DMS 273 treated with DMSO at 0.1 percent for 48 hours (cell line): Measurements from ENCODE around the gene SIPA1L3.
A peak's percentile ranks its signal among the peaks of the same experiment; 100 is the strongest.
"Not testable (repeated sequence)": the region's sequence is repeated elsewhere in the genome, so short reads cannot be mapped to it uniquely, and the experiment has no call there.

Source experiments
- DNase-seq: peaks from one replicate; lab custom pipeline; 2025; lab: John Stamatoyannopoulos, UW

SIPA1L3 gene

GRCh38 chr19:38043649-38044144 lies 136.7 kb downstream of the SIPA1L3 start:
- no peak for DNase-seq

GRCh38 chr19:38044267-38045111 lies 137.5 kb downstream of the SIPA1L3 start:
- DNase-seq = no peak

DNA sequence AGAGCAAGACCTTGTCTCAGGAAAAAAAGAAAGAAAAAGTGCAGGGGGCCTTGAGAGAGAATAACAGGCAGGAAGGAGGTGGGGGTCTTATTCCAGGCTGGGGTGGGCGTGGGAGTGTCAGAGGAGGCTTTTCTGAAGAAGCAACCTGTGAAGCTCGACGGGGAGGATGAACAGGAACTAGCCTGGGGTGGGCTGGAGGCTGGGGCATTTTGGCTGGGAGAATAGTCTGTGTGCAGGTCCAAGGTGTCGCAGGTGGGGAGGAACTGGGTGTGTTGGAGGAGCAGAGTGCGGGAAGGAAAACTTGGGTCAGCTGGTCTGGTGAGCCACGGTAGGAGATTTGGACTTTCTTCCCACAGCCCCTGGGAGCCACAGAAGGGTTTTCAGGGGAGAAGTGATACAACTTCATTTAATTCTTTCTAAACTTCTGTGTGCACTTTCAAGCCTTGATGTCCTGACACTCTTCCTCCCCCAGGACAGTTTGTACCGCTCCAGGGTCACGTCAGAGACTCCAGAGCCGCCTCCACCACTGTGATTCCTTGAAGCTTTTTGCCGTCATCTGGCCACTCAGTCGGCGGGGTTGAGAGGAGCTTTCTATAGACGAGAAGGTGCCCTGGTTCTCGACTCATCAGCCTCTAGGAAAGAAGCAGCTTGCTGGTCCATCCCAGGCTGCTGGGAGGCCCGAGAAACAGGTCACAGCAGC lies 138.7 kb downstream of the SIPA1L3 start:
- no peak for DNase-seq

GRCh38 chr19:38046254-38047048 lies 139.4 kb downstream of the SIPA1L3 start:
- DNase-seq = no peak

DNA sequence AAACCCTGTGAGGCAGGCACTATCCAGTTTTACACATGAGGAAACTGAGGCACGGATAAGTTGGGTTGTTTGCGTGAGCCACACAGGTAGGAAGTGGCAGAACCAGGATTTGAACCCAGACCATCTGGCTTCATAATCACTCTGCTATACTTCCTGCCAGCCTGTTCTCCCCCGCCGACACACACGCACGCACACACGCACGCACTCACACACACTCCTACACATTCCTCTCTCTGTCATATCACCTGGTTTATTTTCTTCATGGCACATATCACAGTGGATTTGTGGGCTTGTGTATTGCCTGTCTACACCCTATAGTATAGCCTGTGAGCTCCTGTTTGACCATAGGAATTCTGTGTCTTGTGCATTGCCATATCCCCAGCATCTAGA lies 140.0 kb downstream of the SIPA1L3 start:
- DNase-seq = no peak

GRCh38 chr19:38047641-38048040 lies 140.6 kb downstream of the SIPA1L3 start:
- DNase-seq = no peak

GRCh38 chr19:38049105-38049649 lies 142.2 kb downstream of the SIPA1L3 start:
- no peak for DNase-seq

DNA sequence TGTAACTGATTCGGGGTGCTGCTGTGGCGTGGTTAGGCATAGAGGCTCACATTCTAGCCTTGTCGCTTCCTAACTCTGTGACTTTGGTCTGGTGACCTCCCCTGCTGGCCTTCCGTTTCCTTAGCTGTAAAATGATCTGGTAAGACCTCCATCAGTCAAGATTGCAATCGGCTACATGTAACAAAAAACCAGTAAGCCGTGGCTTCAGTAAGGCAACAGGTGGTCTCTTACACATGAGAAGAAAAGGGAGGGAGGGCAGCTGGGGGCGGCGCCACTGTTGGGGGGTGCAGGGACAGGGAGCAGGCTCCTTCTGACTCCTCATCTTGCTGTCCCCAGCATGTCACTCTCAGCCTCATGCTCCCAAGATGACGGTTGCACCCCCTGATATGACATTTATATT lies 148.0 kb downstream of the SIPA1L3 start:
- DNase-seq = peak; percentile 76

- peak; percentile 16 for DNase-seq
Measured at GRCh38 chr19:38055655-38056521, 148.9 kb downstream of the SIPA1L3 start.

GRCh38 chr19:38056646-38057045 lies 149.6 kb downstream of the SIPA1L3 start:
- DNase-seq = no peak

DNA sequence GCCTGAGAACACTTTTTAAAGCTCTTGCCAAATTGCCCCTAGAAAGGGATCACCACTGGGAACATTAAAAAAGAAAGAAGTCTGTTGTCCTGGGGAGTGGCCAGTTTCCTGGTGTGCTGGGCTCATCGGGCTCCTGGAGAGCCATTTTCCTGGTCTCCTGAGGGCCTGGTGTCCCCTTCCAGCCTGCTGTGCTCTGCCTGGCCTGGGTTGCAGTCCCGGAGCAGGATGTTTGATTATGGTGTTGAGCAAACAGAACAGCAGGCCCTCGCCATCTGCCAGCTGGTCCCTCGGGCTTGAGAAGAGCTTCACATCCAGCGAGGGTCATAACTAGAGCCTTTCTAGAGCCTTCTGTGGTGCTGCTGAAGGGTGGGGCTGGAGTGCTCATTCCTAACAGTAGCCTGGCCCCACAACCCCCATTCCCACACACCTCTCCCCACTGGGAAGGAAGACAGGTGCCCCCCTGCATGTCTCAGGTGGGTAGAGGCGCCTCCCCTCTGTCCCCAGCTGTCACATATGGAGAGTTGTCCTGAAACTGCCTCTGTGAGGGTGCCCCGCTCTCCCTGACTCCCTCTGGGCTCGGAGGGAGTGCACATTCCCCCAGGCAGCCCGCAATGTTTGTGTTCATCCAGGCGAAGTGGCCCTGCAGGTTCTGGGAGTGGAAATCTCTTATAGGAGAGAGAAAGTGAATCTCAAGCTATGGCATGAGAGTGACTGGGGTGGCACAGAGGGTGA lies 151.1 kb downstream of the SIPA1L3 start:
- DNase-seq = peak; percentile 91

DNA sequence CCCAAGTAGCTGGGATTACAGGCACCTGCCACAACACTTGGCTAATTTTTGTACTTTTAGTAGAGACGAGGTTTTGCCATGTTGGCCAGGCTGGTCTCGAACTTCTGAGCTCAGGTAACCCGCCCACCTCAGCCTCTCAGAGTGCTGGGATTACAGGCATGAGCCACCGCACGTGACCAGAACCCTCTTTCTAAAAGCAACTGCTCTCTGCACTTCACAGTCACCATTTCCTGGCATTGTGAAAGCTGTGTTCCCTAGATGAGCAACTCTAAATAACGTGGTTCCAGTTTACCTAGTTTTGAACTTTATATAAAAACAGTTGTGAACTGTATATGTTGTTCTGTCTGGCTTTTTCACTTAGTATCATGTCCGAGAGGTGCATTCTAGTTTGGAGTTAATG lies 152.9 kb downstream of the SIPA1L3 start:
- no peak for DNase-seq

DNA sequence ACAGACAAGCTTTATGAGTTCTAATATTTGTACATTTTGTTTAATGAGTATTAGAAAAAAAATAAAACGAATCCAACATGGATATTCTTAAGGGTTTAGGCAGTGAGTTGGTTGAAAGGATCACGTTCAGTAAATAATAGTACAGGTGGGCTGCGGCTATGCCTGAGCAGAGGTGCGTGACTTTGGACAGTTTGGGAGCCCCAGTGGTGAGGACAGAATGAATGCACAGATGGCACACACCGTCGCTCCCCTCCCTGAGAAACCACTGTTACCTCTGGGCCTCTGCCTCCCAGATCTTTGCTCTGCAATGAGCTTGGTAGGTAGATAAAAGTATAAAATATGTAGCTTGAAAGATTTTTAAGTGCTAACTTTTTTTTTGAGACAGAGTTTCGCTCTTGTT lies 153.3 kb downstream of the SIPA1L3 start:
- DNase-seq = peak; percentile 50

GRCh38 chr19:38061294-38061693 lies 154.3 kb downstream of the SIPA1L3 start:
- peak; percentile 23 for DNase-seq

GRCh38 chr19:38062959-38063761 lies 156.2 kb downstream of the SIPA1L3 start:
- peak; percentile 96 for DNase-seq

DNA sequence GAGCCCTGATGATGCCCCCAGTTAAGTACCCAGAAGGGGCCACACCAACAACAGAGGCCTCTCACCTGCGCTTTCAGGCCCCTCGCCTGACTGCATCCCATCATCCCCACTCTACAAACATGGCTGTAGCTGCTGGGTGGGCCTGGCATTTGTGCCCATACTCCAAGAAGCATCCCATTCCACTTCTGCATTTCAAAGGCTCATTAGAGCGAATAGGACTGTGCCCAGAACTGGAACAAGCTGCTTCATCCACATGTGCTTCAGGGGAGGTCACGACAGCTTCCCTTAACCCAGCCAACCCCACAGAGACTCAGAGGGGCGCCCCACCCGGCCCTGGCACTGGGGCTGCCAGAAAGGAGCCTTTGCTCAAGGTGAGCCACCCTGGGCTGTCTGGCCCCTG lies 156.9 kb downstream of the SIPA1L3 start:
- DNase-seq = no peak

GRCh38 chr19:38064661-38065425 lies 157.8 kb downstream of the SIPA1L3 start:
- no peak for DNase-seq

- DNase-seq = not testable (repeated sequence)
Measured at GRCh38 chr19:38065775-38066174, 158.8 kb downstream of the SIPA1L3 start.

GRCh38 chr19:38068826-38069225 lies 161.8 kb downstream of the SIPA1L3 start:
- DNase-seq = no peak
